Common myeloid progenitor, CD34-positive (primary cell): ENCODE results near the gene DDRGK1.

Experiments used
- CTCF ChIA-PET: fragments of 350-600 bp; sonication (Branson Sonifier 250); formaldehyde crosslinking; loops from one replicate; lab custom pipeline; 2021; ENCODE audit warnings: antibody characterized with exemption; lab: Charles Lee
- POLR2A ChIA-PET: fragments of 350-600 bp; sonication (Branson Sonifier 250); formaldehyde crosslinking; loops from one replicate; lab custom pipeline; 2021; ENCODE audit warnings: antibody characterized with exemption; lab: Charles Lee
- DNase-seq, 3 donors: peaks; one replicate each; pipeline versions ENCODE4 v3.0.0 to v3.0.0-alpha.2; 2013
- H3K27ac ChIP-seq, 2 experiments: 1 replicate in 1 of 2; 2 replicates in 1 of 2; pipeline ENCODE4 v1.7.0; 2013; ENCODE audit warnings: inconsistent platforms in 2 of 2, low read length in 2 of 2, mild to moderate bottlenecking in 2 of 2, low read depth in 1 of 2, moderate library complexity in 1 of 2; ENCODE audit not compliant: severe bottlenecking in 2 of 2, insufficient read depth in 1 of 2, poor library complexity in 1 of 2
- H3K27me3 ChIP-seq, 5 experiments: replicated peaks in 2 of 5; 1 replicate in 3 of 5; 2 replicates in 2 of 5; pipeline versions ENCODE4 v1.6.1 to v1.7.0; 2013; ENCODE audit warnings: low read length in 4 of 5, mild to moderate bottlenecking in 2 of 5, moderate library complexity in 2 of 5, inconsistent platforms in 1 of 5; ENCODE audit not compliant: insufficient read depth in 5 of 5, control insufficient read depth in 4 of 5
- H3K36me3 ChIP-seq, 4 experiments: 1 replicate in 2 of 4; 2 replicates in 2 of 4; pipeline versions ENCODE4 v1.6.1 to v1.7.0; 2013; ENCODE audit warnings: low read length in 3 of 4, control low read depth in 1 of 4, mild to moderate bottlenecking in 1 of 4; ENCODE audit not compliant: control insufficient read depth in 4 of 4, insufficient read depth in 4 of 4
- H3K4me1 ChIP-seq, 4 experiments: 1 replicate in 3 of 4; 2 replicates in 1 of 4; pipeline versions ENCODE4 v1.6.1 to v1.7.1; 2013; ENCODE audit warnings: low read length in 3 of 4, mild to moderate bottlenecking in 3 of 4, control low read depth in 1 of 4, inconsistent platforms in 1 of 4, moderate library complexity in 1 of 4; ENCODE audit not compliant: control insufficient read depth in 4 of 4, insufficient read depth in 4 of 4; ENCODE audit errors: control extremely low read depth in 1 of 4
- H3K4me3 ChIP-seq, 7 experiments: 1 replicate in 4 of 7; 2 replicates in 3 of 7; pipeline versions ENCODE4 v1.5.1 to v1.7.0; 2013; ENCODE audit warnings: mild to moderate bottlenecking in 7 of 7, low read length in 6 of 7, moderate library complexity in 6 of 7, inconsistent platforms in 2 of 7, low read depth in 2 of 7, control low read depth in 1 of 7; ENCODE audit not compliant: insufficient read depth in 4 of 7, control insufficient read depth in 1 of 7; ENCODE audit errors: extremely low read depth in 1 of 7
- H3K9me3 ChIP-seq, 5 experiments: 1 replicate in 4 of 5; 2 replicates in 1 of 5; pipeline versions ENCODE4 v1.6.1 to v1.7.1; 2013; ENCODE audit warnings: low read length in 4 of 5, mild to moderate bottlenecking in 2 of 5, inconsistent platforms in 1 of 5, low read depth in 1 of 5, moderate library complexity in 1 of 5; ENCODE audit not compliant: control insufficient read depth in 4 of 5, insufficient read depth in 2 of 5; ENCODE audit errors: control extremely low read depth in 1 of 5
- WGBS: methylation state at CpG from one replicate; pipeline ENCODE4 v1.1.5; 2013; ENCODE audit not compliant: insufficient coverage; 5-methylcytosine and 5-hydroxymethylcytosine counted together

Gene DDRGK1

GRCh38 chr20:3229798-3230197 lies 25.3 kb upstream of the DDRGK1 start:
- Histone ChIP-seq H3K27me3 (peaks cover 0 to 2% (median 0%) of the 10 kb centered on the region in 5 experiments), H3K4me3 (no peak overlapping the region), H3K36me3 (peaks cover 0 to 13% (median 6%) of the 10 kb centered on the region in 4 experiments), H3K4me1 (no peaks in the 10 kb centered on the region), H3K9me3 (no peaks in the 10 kb centered on the region), H3K27ac (no peak overlapping the region)
- 97% methylated on average over 10 of the region's 14 CpGs for WGBS
- CTCF ChIA-PET = no interaction called here
- POLR2A ChIA-PET = no interaction called here
- DNase-seq = no peak

GRCh38 chr20:3229158-3229557 lies 24.7 kb upstream of the DDRGK1 start:
- POLR2A ChIA-PET = no interaction called here
- H3K4me1 ChIP-seq = peaks cover 0 to 4% (median 2%) of the 10 kb centered on the region in 4 experiments
- no peak overlapping the region for H3K27ac ChIP-seq
- H3K4me3 ChIP-seq = no peak overlapping the region
- H3K9me3 ChIP-seq = no peaks in the 10 kb centered on the region
- no peak for DNase-seq
- CTCF ChIA-PET = interaction anchor here (1.6 kb wide), 1 partner anchor 10 kb away, joined by 3 read pairs; no protein-coding TSS in a partner anchor
- peaks cover 0 to 18% (median 11%) of the 10 kb centered on the region in 4 experiments for H3K36me3 ChIP-seq
- peaks cover 0 to 2% (median 0%) of the 10 kb centered on the region in 5 experiments for H3K27me3 ChIP-seq
- 98% methylated on average over 13 of the region's 22 CpGs for WGBS

GRCh38 chr20:3228750-3229032 lies 24.2 kb upstream of the DDRGK1 start:
- 99% methylated on average over 8 of the region's 11 CpGs for WGBS
- ChIA-PET POLR2A (no interaction called here), CTCF (interaction anchor here (1.6 kb wide), 1 partner anchor 10 kb away, joined by 3 read pairs; no protein-coding TSS in a partner anchor)
- H3K27ac ChIP-seq = no peak overlapping the region
- no peak overlapping the region for H3K4me3 ChIP-seq
- peaks cover 0 to 8% (median 5%) of the 10 kb centered on the region in 4 experiments for H3K4me1 ChIP-seq
- peaks cover 0 to under 1% (median 0%) of the 10 kb centered on the region in 5 experiments for H3K27me3 ChIP-seq
- H3K9me3 ChIP-seq = no peaks in the 10 kb centered on the region
- H3K36me3 ChIP-seq = peaks cover 0 to 19% (median 14%) of the 10 kb centered on the region in 4 experiments
- no peak for DNase-seq

GRCh38 chr20:3227936-3228749 lies 23.7 kb upstream of the DDRGK1 start:
- DNase-seq = no peak
- H3K4me3 ChIP-seq = no peak overlapping the region
- ChIA-PET POLR2A (no interaction called here), CTCF (interaction anchor here (1.4 to 1.6 kb wide), 2 partner anchors 9 to 21 kb away, joined by 3 to 7 read pairs; no protein-coding TSS in a partner anchor)
- WGBS = 95% methylated on average over 33 of the region's 42 CpGs
- peaks cover 0 to 20% (median 17%) of the 10 kb centered on the region in 4 experiments for H3K36me3 ChIP-seq
- H3K9me3 ChIP-seq = no peaks in the 10 kb centered on the region
- H3K27ac ChIP-seq = no peak overlapping the region
- H3K4me1 ChIP-seq = peaks cover 0 to 14% (median 10%) of the 10 kb centered on the region in 4 experiments
- H3K27me3 ChIP-seq = no peaks in the 10 kb centered on the region

- Histone ChIP-seq H3K9me3 (no peaks in the 10 kb centered on the region), H3K27ac (no peak overlapping the region), H3K4me3 (no peak overlapping the region), H3K4me1 (peaks cover 0 to 20% (median 16%) of the 10 kb centered on the region in 4 experiments), H3K27me3 (no peaks in the 10 kb centered on the region), H3K36me3 (peaks cover 0 to 22% (median 20%) of the 10 kb centered on the region in 4 experiments)
- CTCF ChIA-PET = interaction anchor here (1.4 to 1.6 kb wide), 2 partner anchors 9 to 21 kb away, joined by 3 to 7 read pairs; no protein-coding TSS in a partner anchor
- POLR2A ChIA-PET = no interaction called here
- DNase-seq = no peak
- 89% methylated on average over 3 of the region's 7 CpGs for WGBS
Observed at GRCh38 chr20:3227506-3227905, 23.0 kb upstream of the DDRGK1 start.

- Histone ChIP-seq H3K27ac (no peak overlapping the region), H3K27me3 (no peaks in the 10 kb centered on the region), H3K9me3 (no peaks in the 10 kb centered on the region), H3K4me1 (peaks cover 0 to 27% (median 21%) of the 10 kb centered on the region in 4 experiments), H3K36me3 (peaks cover 0 to 26% (median 21%) of the 10 kb centered on the region in 4 experiments), H3K4me3 (no peak overlapping the region)
- no peak for DNase-seq
- POLR2A ChIA-PET = no interaction called here
- CTCF ChIA-PET = interaction anchor here (1.4 kb wide), 1 partner anchor 22 kb away, joined by 7 read pairs; no protein-coding TSS in a partner anchor
- WGBS = 98% methylated on average over 14 of the region's 14 CpGs
Observed at GRCh38 chr20:3226864-3227263, 22.4 kb upstream of the DDRGK1 start.

- Histone ChIP-seq H3K27ac (no peak overlapping the region), H3K4me3 (no peak overlapping the region), H3K36me3 (peaks cover 0 to 34% (median 28%) of the 10 kb centered on the region in 4 experiments), H3K27me3 (no peaks in the 10 kb centered on the region), H3K9me3 (no peaks in the 10 kb centered on the region), H3K4me1 (peaks cover 0 to 29% (median 22%) of the 10 kb centered on the region in 4 experiments)
- ChIA-PET CTCF (no interaction called here), POLR2A (no interaction called here)
- WGBS = 93% methylated on average over 9 of the region's 10 CpGs
- DNase-seq = no peak
Observed at GRCh38 chr20:3226093-3226492, 21.6 kb upstream of the DDRGK1 start.
